ENCODE measurements around the gene SERPINI1. TPM values are rescaled to one million over a fixed set of nuclear protein-coding genes. Genes with fewer than 3 reads are reported as not detected.

SERPINI1 gene
- total and polyA plus RNA-seq, 2 of the 8 experiments (the other 6 are each of a cell fraction or from before 2014, with no cell fraction given): 5.3 to 9.9 TPM

DNA sequence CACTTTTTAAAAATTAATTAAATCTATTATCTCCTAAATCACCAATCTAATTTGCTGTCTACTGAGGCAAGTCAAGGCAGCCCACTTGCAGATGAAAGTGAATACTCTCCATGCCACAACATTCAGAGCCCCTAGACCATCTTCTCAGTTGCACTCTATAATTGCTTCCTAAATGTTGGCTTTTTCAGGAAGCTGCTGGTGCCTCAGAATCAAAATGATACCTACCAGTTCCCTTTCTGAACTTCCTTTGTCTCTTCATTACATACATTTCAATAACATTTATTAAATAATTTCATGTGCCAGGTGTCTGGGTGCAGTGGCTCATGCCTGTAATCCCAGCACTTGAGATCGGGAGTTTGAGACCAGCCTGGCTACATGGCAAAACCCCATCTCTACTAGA lies 124.1 kb downstream of the SERPINI1 start:
- Histone ChIP-seq H4K8ac (ENCODE audit: extremely low read depth, insufficient read depth, low read length) (no peak overlapping the region), H2AK5ac (ENCODE audit: low read depth, low read length) (no peak overlapping the region), H3K36me3 (ENCODE audit: control insufficient read depth in 2 of 4, insufficient read depth in 4 of 4, low read length in 3 of 4) (no peaks in the 10 kb centered on the region), H3K4me3 (ENCODE audit: extremely low read depth in 1 of 4, insufficient read depth in 2 of 4, low read depth in 3 of 4, low read length in 4 of 4) (no peak overlapping the region), H2AFZ (ENCODE audit: low read length) (no peak overlapping the region), H2BK15ac (ENCODE audit: low read length) (no peak overlapping the region), H3K4me1 (replicated peaks in 1 of 4; ENCODE audit: control insufficient read depth in 3 of 4, insufficient read depth in 4 of 4, low read length in 3 of 4) (no peaks in the 10 kb centered on the region), H3K9ac (replicated peaks in 1 of 4; ENCODE audit: extremely low read depth in 1 of 4, low read depth in 3 of 4, low read length in 3 of 4) (no peak overlapping the region), H4K91ac (replicated peaks; ENCODE audit: insufficient read length, low read length) (no peak overlapping the region), H2BK20ac (ENCODE audit: low read length) (no peak overlapping the region), H3K14ac (ENCODE audit: insufficient read length) (no peak overlapping the region), H3K79me1 (ENCODE audit: low read depth, low read length) (no peaks in the 10 kb centered on the region), H3K23me2 (ENCODE audit: low read depth, low read length) (no peaks in the 10 kb centered on the region), H2BK5ac (ENCODE audit: low read depth, low read length) (no peak overlapping the region), H4K20me1 (replicated peaks in 1 of 2; ENCODE audit: control insufficient read depth in 1 of 2, insufficient read depth in 2 of 2, low read length in 2 of 2) (no peaks in the 10 kb centered on the region), H3K18ac (ENCODE audit: extremely low read depth, low read length) (no peak overlapping the region), H3K4me2 (ENCODE audit: insufficient read depth in 1 of 2, low read depth in 2 of 2, low read length in 2 of 2) (no peak overlapping the region), H3K4ac (replicated peaks; ENCODE audit: insufficient read length, low read depth, low read length) (no peak overlapping the region), H4K5ac (ENCODE audit: insufficient read length, low read depth, low read length) (no peak overlapping the region), H3K27me3 (replicated peaks in 1 of 4; ENCODE audit: control insufficient read depth in 3 of 4, extremely low read depth in 1 of 4, insufficient read depth in 3 of 4, low read length in 3 of 4) (no peaks in the 10 kb centered on the region), H3K23ac (ENCODE audit: insufficient read length) (no peak overlapping the region), H3K9me3 (ENCODE audit: insufficient read depth in 2 of 2, low read depth in 1 of 2, low read length in 1 of 2) (peaks cover 0 to 2% of the 10 kb centered on the region in 2 experiments; a peak in 1 of 4 replicates), H2BK120ac (replicated peaks; ENCODE audit: low read depth, low read length) (no peak overlapping the region), H2BK12ac (ENCODE audit: low read depth, low read length) (no peak overlapping the region), H3K56ac (replicated peaks; ENCODE audit: insufficient read length, low read depth, low read length) (no peak overlapping the region), H3K79me2 (ENCODE audit: control insufficient read depth in 1 of 2, insufficient read depth in 2 of 2, low read length in 2 of 2) (no peaks in the 10 kb centered on the region), H3K27ac (ENCODE audit: low read depth, low read length) (no peak overlapping the region)
- ChIA-PET POLR2A (ENCODE audit: partially characterized antibody) (no interaction called here), CTCF (ENCODE audit: partially characterized antibody) (interaction anchor here (1.1 to 2.7 kb wide), 4 partner anchors 12 to 452 kb away, joined by 3 to 9 read pairs (median 4); no protein-coding TSS in a partner anchor)
- 83% methylated on average over 1 of the region's 1 CpG; no CpG with 5 or more reads in 1 of the 2 experiments for WGBS, 2 experiments (ENCODE audit: extremely low coverage in 1 of 2, insufficient coverage in 1 of 2, insufficient read length in 1 of 2, insufficient replicate concordance in 2 of 2, low coverage in 1 of 2, low lambda C conversion rate in 2 of 2, missing lambda C conversion rate in 1 of 2)
- FAIRE-seq (no peak), DNase-seq (ENCODE audit: low read depth in 1 of 2, low spot score in 2 of 2) (no peak)
- no peak for TF ChIP-seq MAFK (IDR thresholded peaks at IDR 0.05; ENCODE audit: low read depth, low read length)
- no peak for TF ChIP-seq CHD1 (IDR thresholded peaks at IDR 0.05; ENCODE audit: low read depth, low read length)
- no peak for TF ChIP-seq NANOG (IDR thresholded peaks at IDR 0.05; ENCODE audit: insufficient read depth, low read depth, low read length, poor library complexity, severe bottlenecking)
- no peak for TF ChIP-seq EGR1 (IDR thresholded peaks at IDR 0.05; ENCODE audit: borderline replicate concordance, low read depth, low read length)
- no peak for TF ChIP-seq RBBP5 (IDR thresholded peaks at IDR 0.05; ENCODE audit: borderline replicate concordance, low read depth, low read length)
- no peak for TF ChIP-seq SP4 (IDR thresholded peaks at IDR 0.05; ENCODE audit: low read length)
- TF ChIP-seq RXRA (IDR thresholded peaks at IDR 0.05; ENCODE audit: insufficient read depth, low read depth, low read length): no peak
- TF ChIP-seq CTCF (IDR thresholded peaks at IDR 0.05; ENCODE audit: control extremely low read depth in 1 of 3, insufficient read depth in 1 of 3, low read depth in 1 of 3, low read length in 3 of 3): no peak
- TF ChIP-seq TEAD4 (IDR thresholded peaks at IDR 0.05; ENCODE audit: low read depth, low read length): no peak
- no peak for TF ChIP-seq TCF12 (IDR thresholded peaks at IDR 0.05; ENCODE audit: low read depth, low read length)
- TF ChIP-seq EZH2 (IDR thresholded peaks at IDR 0.05; ENCODE audit: low read depth, low read length, severe bottlenecking): no peak
- TF ChIP-seq CBX5 (IDR thresholded peaks at IDR 0.05; ENCODE audit: low read depth, low read length): no peak
- no peak for TF ChIP-seq YY1 (IDR thresholded peaks at IDR 0.05; ENCODE audit: low read depth, low read length)

All from H1 (cell line).